Gastrocnemius medialis (tissue), 4 donors: ENCODE data around the gene CDH4. TPM values are rescaled to one million over a fixed set of nuclear protein-coding genes. Genes with fewer than 3 reads are reported as not detected.

ENCODE experiments used
- ATAC-seq, 2 donors: fragments of 150-250 bp; one replicate each; pipeline ENCODE4 v1.9.1; 2016
- DNase-seq, 2 donors: peaks; one replicate each; pipeline ENCODE4 v3.0.0-alpha.2; 2019
- H3K27ac ChIP-seq, 4 donors: fragments of 200-600 bp; sonication (generic); 1 replicate in 1 of 4; 2 replicates in 3 of 4; pipeline ENCODE4 v1.5.1; 2016 to 2018; ENCODE audit warnings: mild to moderate bottlenecking in 2 of 4, moderate library complexity in 1 of 4
- H3K27me3 ChIP-seq, 3 donors: fragments of 200-600 bp; sonication (generic) in 2 of 3; 1 replicate in 1 of 3; 2 replicates in 2 of 3; pipeline versions ENCODE4 v1.5.1 to v1.6.0; 2016 to 2019; ENCODE audit warnings: mild to moderate bottlenecking in 1 of 3, moderate library complexity in 1 of 3
- H3K36me3 ChIP-seq, 2 donors: fragments of 200-600 bp; sonication (generic) in 1 of 2; one replicate each; pipeline ENCODE4 v1.5.1; 2017 to 2018
- H3K4me1 ChIP-seq, 2 donors: fragments of 200-600 bp; sonication (generic) in 1 of 2; one replicate each; pipeline ENCODE4 v1.5.1; 2016 to 2017; ENCODE audit warnings: mild to moderate bottlenecking in 2 of 2
- H3K4me3 ChIP-seq, 4 donors: fragments of 200-600 bp; sonication (generic) in 3 of 4; 1 replicate in 1 of 4; 2 replicates in 3 of 4; pipeline ENCODE4 v1.5.1; 2016 to 2019; ENCODE audit warnings: mild to moderate bottlenecking in 2 of 4
- H3K9me3 ChIP-seq, 3 donors: fragments of 200-600 bp; sonication (generic) in 2 of 3; 1 replicate in 1 of 3; 2 replicates in 2 of 3; pipeline ENCODE4 v1.5.1; 2016 to 2019
- POLR2A ChIP-seq, 2 donors: fragments of 450-650 bp; IDR thresholded peaks; one replicate each; pipeline ENCODE4 v1.6.1; 2017; ENCODE audit warnings: antibody characterized with exemption in 2 of 2, mild to moderate bottlenecking in 2 of 2, moderate library complexity in 2 of 2
- in situ Hi-C, 4 donors: fragments of 200-750 bp; cut with MboI; loops; one replicate each; pipeline versions ENCODE4 v1.15.0 to v1.8.0; 2017; ENCODE audit warnings: low sequenced_read_pairs in 4 of 4
- intact Hi-C: fragments of 100-400 bp; cut with DNase I; formaldehyde crosslinking; loops from one replicate; pipeline ENCODE4 v1.15.1; 2023; ENCODE audit warnings: low total_unique reads
- total RNA-seq, 4 donors: library from RNA; depleted of rRNA; stranded (reverse); fragments of >200 nt; gene quantifications; one replicate each; pipeline versions ENCODE4 v1.1.0 to v1.2.3, GENCODE V29; 2016
- TF ChIP-seq, protein P1 (sequence below), 5 experiments: fragments of 450-650 bp in 3 of 5; fragments of 200-600 bp in 2 of 5; sonication (generic) in 2 of 5; IDR thresholded peaks in 4 of 5; conservative IDR thresholded peaks in 1 of 5; 1 replicate in 4 of 5; 2 replicates in 1 of 5; pipeline ENCODE4 v1.5.1; 2016 to 2019; ENCODE audit warnings: antibody characterized with exemption in 5 of 5, mild to moderate bottlenecking in 3 of 5, moderate library complexity in 3 of 5

CDH4 gene
- total RNA-seq, 4 donors from 2014 or later: 0.38 to 1.2 (median 0.86) TPM

DNA sequence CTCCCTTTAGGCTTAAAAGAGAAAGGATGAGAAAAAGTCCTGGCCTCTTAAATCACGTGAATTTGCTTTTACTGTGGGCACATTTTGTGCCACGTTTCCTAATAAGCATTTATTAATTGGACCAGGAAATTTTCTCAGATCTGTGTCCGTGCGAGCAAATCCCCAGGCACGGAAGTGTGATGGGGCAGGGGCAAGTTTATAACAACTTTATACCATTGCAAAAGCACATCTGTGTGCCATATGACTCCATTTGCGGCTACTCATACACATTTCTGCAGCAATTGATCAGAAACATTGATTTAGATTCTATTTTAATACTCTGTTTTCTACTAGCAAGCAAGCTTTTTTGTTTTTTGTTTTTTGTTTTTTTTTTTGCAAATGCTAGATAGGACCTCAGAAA is 440.4 kb downstream of the CDH4 start:
- intact Hi-C loops: no loop called here
- Histone ChIP-seq H3K4me3 (no peak overlapping the region), H3K36me3 (no peaks in the 10 kb centered on the region), H3K27me3 (no peaks in the 10 kb centered on the region), H3K4me1 (no peaks in the 10 kb centered on the region), H3K27ac (no peak overlapping the region), H3K9me3 (no peaks in the 10 kb centered on the region)
- in situ Hi-C loops: no loop called here
- DNase-seq (no peak), ATAC-seq (no peak)
- TF ChIP-seq, protein P1, sequence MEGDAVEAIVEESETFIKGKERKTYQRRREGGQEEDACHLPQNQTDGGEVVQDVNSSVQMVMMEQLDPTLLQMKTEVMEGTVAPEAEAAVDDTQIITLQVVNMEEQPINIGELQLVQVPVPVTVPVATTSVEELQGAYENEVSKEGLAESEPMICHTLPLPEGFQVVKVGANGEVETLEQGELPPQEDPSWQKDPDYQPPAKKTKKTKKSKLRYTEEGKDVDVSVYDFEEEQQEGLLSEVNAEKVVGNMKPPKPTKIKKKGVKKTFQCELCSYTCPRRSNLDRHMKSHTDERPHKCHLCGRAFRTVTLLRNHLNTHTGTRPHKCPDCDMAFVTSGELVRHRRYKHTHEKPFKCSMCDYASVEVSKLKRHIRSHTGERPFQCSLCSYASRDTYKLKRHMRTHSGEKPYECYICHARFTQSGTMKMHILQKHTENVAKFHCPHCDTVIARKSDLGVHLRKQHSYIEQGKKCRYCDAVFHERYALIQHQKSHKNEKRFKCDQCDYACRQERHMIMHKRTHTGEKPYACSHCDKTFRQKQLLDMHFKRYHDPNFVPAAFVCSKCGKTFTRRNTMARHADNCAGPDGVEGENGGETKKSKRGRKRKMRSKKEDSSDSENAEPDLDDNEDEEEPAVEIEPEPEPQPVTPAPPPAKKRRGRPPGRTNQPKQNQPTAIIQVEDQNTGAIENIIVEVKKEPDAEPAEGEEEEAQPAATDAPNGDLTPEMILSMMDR (IDR thresholded peaks at IDR 0.05 in 4 of 5, conservative IDR thresholded peaks at IDR 0.05 in 1 of 5): no peak
- no peak for TF ChIP-seq POLR2A (IDR thresholded peaks at IDR 0.05)

DNA sequence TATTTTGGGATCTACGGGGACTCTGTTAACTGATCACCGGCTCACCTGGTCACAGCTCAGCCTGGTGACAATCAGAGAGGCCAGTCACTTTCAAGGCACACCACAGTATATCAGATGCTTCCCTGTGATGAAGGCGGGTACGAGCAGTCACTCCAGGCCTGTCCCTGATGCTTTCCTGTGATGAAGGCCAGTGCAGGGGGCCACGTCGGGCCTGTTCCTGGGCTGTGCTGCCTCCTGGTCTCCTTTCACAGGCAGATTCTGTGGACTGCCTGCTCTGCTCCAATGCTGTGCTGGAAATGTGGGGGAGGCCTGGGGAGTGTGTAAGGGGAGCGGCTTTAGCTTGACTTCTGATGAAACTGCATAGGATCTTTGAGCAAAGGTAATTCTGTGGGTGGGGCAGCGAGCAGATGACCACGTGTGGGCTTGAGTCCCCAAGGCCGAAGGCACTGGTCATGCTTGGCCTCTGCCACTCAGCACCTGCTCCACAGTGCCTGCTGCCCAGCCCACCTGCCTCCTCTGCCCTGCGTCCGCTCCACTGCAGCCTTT is 441.1 kb downstream of the CDH4 start:
- TF ChIP-seq POLR2A (IDR thresholded peaks at IDR 0.05): no peak
- TF ChIP-seq, protein P1 (IDR thresholded peaks at IDR 0.05 in 4 of 5, conservative IDR thresholded peaks at IDR 0.05 in 1 of 5): no peak
- intact Hi-C loops (no loop called here), in situ Hi-C loops (no loop called here)
- Histone ChIP-seq H3K27ac (no peak overlapping the region), H3K4me1 (no peaks in the 10 kb centered on the region), H3K27me3 (no peaks in the 10 kb centered on the region), H3K36me3 (no peaks in the 10 kb centered on the region), H3K9me3 (no peaks in the 10 kb centered on the region), H3K4me3 (no peak overlapping the region)
- DNase-seq (no peak), ATAC-seq (no peak)

DNA sequence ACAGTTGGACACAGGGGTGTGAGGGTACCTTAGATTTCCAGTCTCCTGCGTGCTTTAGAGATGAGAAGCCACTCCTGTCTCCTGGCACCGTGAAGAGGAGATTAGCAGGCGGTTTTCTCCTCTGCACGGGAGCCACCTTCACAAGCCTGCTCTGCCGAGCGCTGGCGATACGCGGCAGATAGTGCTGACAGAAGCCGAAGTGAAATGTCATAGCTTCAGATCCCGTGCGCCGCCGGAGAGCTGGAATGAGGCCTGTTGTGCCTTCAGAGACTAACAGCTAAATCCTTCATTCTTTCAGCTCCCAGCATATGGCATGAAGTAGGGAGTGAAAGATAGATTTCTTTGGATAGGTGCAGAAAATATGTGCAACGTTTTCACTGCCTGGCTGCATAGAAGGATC is 442.6 kb downstream of the CDH4 start:
- DNase-seq: no peak
- in situ Hi-C loops: no loop called here

DNA sequence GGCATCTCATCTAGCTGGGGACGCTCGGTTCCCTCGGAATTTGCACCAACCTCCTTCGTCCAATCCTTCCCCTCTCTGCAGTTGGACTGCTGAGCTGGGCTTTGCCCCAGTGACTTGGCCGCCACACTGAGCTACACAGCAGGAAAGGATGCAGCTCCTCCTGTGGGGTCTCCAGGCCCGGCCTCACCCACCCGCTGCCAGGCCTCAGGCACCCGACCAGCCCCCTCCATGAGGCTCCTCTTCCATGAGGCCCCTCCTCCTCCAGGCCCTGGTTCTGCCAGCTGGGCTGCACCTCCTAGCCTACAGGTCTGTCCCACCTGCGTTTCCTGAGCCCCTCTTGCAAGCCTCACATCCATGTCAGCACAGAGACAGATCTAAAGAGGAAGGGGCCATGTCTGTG is 443.7 kb downstream of the CDH4 start:
- no peaks in the 10 kb centered on the region for H3K9me3 ChIP-seq
- in situ Hi-C loops: no loop called here
- intact Hi-C loops: no loop called here
- no peak overlapping the region for H3K4me3 ChIP-seq
- H3K36me3 ChIP-seq: no peaks in the 10 kb centered on the region
- DNase-seq: no peak
- no peak for TF ChIP-seq POLR2A (IDR thresholded peaks at IDR 0.05)
- TF ChIP-seq, protein P1 (IDR thresholded peaks at IDR 0.05 in 4 of 5, conservative IDR thresholded peaks at IDR 0.05 in 1 of 5): no peak
- no peaks in the 10 kb centered on the region for H3K4me1 ChIP-seq
- no peak overlapping the region for H3K27ac ChIP-seq
- ATAC-seq: no peak
- no peaks in the 10 kb centered on the region for H3K27me3 ChIP-seq

More for the DNA sequence above, 442.6 kb downstream of the CDH4 start:
- TF ChIP-seq, protein P1 (IDR thresholded peaks at IDR 0.05 in 4 of 5, conservative IDR thresholded peaks at IDR 0.05 in 1 of 5): no peak
- TF ChIP-seq POLR2A (IDR thresholded peaks at IDR 0.05): no peak
- no peaks in the 10 kb centered on the region for H3K4me1 ChIP-seq
- no peak for ATAC-seq
- no peaks in the 10 kb centered on the region for H3K27me3 ChIP-seq
- no peak overlapping the region for H3K27ac ChIP-seq
- intact Hi-C loops: no loop called here
- no peak overlapping the region for H3K4me3 ChIP-seq
- H3K9me3 ChIP-seq: no peaks in the 10 kb centered on the region
- no peaks in the 10 kb centered on the region for H3K36me3 ChIP-seq

DNA sequence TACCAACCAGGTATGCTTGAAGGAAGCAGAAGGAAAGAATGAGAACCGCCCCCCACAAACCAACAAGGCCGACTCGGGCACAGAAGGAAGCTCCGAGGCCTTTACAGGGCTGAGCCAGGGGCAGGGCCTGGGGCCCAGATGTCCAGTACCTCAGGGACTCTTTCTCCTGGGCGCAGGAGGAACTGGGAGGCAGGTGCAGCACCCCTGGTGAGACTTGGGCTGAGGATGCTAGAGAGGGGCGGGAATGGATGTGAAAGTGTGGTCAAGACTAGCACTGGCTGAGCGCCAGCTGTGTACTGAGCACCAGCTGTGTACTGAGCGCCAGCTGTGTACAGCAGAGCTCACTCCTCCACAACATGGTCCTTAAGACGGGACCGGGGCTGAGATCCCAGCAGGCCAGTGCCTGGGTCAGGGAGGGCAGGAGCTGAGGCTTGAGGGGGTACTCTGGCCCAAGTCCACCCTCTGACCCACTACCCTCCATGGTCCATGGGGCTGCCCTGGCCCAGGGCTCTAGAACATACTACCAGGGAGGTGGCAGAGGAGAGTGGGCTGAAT is 444.2 kb downstream of the CDH4 start:
- in situ Hi-C loops: no loop called here
- H3K4me3 ChIP-seq: no peak overlapping the region
- intact Hi-C loops: no loop called here
- no peaks in the 10 kb centered on the region for H3K27me3 ChIP-seq
- ATAC-seq: no peak
- H3K9me3 ChIP-seq: no peaks in the 10 kb centered on the region
- H3K36me3 ChIP-seq: no peaks in the 10 kb centered on the region
- TF ChIP-seq, protein P1 (IDR thresholded peaks at IDR 0.05 in 4 of 5, conservative IDR thresholded peaks at IDR 0.05 in 1 of 5): no peak
- no peak for TF ChIP-seq POLR2A (IDR thresholded peaks at IDR 0.05)
- no peaks in the 10 kb centered on the region for H3K4me1 ChIP-seq
- H3K27ac ChIP-seq: no peak overlapping the region
- DNase-seq: no peak
